Calu3 (cell line): ENCODE measurements around the gene EBF4. TPM values are rescaled to one million over a fixed set of nuclear protein-coding genes. Genes with fewer than 3 reads are reported as not detected.
"Not testable (repeated sequence)": the region's sequence is repeated elsewhere in the genome, so short reads cannot be mapped to it uniquely, and the experiment has no call there.

Experiments used
- BruUV-seq: library from RNA; stranded (reverse); fragments of 400-500 nt; replicated peaks from 2 replicates; lab custom pipeline; 2021; lab: Mats Ljungman, UMichigan
- CTCF ChIA-PET: fragments of 300-600 bp; sonication (Branson Sonifier 250); formaldehyde crosslinking; loops from one replicate; lab custom pipeline; 2022; ENCODE audit warnings: antibody characterized with exemption; lab: Charles Lee
- DNase-seq: peaks from one replicate; pipeline ENCODE4 v3.0.0; 2022
- H3K27ac Mint-ChIP-seq: one replicate; pipeline ENCODE4 v1.8.0; 2022; ENCODE audit warnings: mixed read lengths; ENCODE audit not compliant: unreplicated experiment
- H3K27me3 Mint-ChIP-seq: one replicate; pipeline ENCODE4 v1.8.0; 2022; ENCODE audit warnings: mixed read lengths; ENCODE audit not compliant: unreplicated experiment
- H3K36me3 Mint-ChIP-seq: one replicate; pipeline ENCODE4 v1.8.0; 2022; ENCODE audit warnings: mild to moderate bottlenecking, moderate library complexity, mixed read lengths; ENCODE audit not compliant: insufficient read depth, unreplicated experiment
- H3K4me1 Mint-ChIP-seq: one replicate; pipeline ENCODE4 v1.8.0; 2022; ENCODE audit warnings: mild to moderate bottlenecking, low read depth, mixed read lengths; ENCODE audit not compliant: unreplicated experiment
- H3K4me3 Mint-ChIP-seq: one replicate; pipeline ENCODE4 v1.8.0; 2022; ENCODE audit warnings: mild to moderate bottlenecking, low read depth, moderate library complexity, mixed read lengths; ENCODE audit not compliant: unreplicated experiment
- H3K9me3 Mint-ChIP-seq: one replicate; pipeline ENCODE4 v1.8.0; 2022; ENCODE audit warnings: low read depth, mixed read lengths; ENCODE audit not compliant: unreplicated experiment
- intact Hi-C: fragments of 100-400 bp; cut with micrococcal nuclease; formaldehyde crosslinking; loops from one replicate; pipeline ENCODE4 v1.10.0; 2022; ENCODE audit not compliant: unreplicated experiment
- total RNA-seq: library from RNA; stranded (reverse); gene quantifications from 2 replicates; pipeline ENCODE4 v1.2.3, GENCODE V29; 2022
- TF ChIP-seq, protein P1 (sequence below): fragments of 200-600 bp; IDR thresholded peaks from one replicate; pipeline ENCODE4 v1.8.0; 2022; ENCODE audit warnings: antibody characterized with exemption; ENCODE audit not compliant: unreplicated experiment

EBF4 gene
- total RNA-seq, 1 experiment from 2014 or later = 4.3 TPM

- no TSS peak for BruUV-seq
- intact Hi-C loops = no loop called here
- H3K36me3 Mint-ChIP-seq = peaks cover 13% of the 10 kb centered on the region
- H3K9me3 Mint-ChIP-seq = no peaks in the 10 kb centered on the region
- H3K27ac Mint-ChIP-seq = no peak overlapping the region
- CTCF ChIA-PET = no interaction called here
- H3K4me3 Mint-ChIP-seq = no peak overlapping the region
- DNase-seq = no peak
- TF ChIP-seq, protein P1, sequence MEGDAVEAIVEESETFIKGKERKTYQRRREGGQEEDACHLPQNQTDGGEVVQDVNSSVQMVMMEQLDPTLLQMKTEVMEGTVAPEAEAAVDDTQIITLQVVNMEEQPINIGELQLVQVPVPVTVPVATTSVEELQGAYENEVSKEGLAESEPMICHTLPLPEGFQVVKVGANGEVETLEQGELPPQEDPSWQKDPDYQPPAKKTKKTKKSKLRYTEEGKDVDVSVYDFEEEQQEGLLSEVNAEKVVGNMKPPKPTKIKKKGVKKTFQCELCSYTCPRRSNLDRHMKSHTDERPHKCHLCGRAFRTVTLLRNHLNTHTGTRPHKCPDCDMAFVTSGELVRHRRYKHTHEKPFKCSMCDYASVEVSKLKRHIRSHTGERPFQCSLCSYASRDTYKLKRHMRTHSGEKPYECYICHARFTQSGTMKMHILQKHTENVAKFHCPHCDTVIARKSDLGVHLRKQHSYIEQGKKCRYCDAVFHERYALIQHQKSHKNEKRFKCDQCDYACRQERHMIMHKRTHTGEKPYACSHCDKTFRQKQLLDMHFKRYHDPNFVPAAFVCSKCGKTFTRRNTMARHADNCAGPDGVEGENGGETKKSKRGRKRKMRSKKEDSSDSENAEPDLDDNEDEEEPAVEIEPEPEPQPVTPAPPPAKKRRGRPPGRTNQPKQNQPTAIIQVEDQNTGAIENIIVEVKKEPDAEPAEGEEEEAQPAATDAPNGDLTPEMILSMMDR = no peak
- H3K4me1 Mint-ChIP-seq = peaks cover 12% of the 10 kb centered on the region
- H3K27me3 Mint-ChIP-seq = peaks cover 69% of the 10 kb centered on the region
These were observed 2.8 kb downstream of the EBF4 start for GRCh38 chr20:2695206-2695983.

DNA sequence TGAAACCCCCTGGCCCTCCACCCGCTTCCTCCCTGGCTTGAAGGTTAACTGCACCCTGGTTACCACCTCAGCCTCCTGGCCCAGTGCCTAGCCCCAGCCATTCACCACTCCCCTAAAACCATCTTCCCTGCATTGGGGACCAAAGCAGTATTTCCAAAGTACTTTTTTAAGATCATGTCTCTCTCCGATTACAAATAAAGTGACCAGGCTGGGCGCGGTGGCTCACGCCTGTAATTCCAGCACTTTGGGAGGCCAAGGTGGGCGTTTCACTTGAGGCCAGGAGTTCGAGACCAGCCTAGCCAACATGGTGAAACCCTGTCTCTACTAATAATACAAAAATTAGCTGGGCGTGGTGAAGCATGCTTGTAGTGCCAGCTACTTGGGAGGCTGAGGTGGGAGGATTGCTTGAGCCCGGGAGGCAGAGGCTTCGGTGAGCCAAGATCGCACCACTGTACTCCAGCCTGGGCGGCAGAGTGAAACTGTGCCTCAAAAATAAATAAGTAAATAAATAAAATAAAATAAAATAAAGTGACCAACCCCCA lies 3.5 kb downstream of the EBF4 start:
- CTCF ChIA-PET, BruUV-seq, H3K27ac Mint-ChIP-seq, intact Hi-C loops, H3K4me3 Mint-ChIP-seq, H3K9me3 Mint-ChIP-seq, DNase-seq: not testable (repeated sequence)
- Mint-ChIP-seq H3K27me3 (peaks cover 69% of the 10 kb centered on the region), H3K4me1 (peaks cover 12% of the 10 kb centered on the region), H3K36me3 (peaks cover 13% of the 10 kb centered on the region)

GRCh38 chr20:2696646-2697045 lies 4.1 kb downstream of the EBF4 start:
- CTCF ChIA-PET = no interaction called here
- Mint-ChIP-seq H3K27me3 (peaks cover 65% of the 10 kb centered on the region), H3K4me1 (peaks cover 7% of the 10 kb centered on the region), H3K4me3 (no peak overlapping the region), H3K9me3 (no peaks in the 10 kb centered on the region), H3K36me3 (peaks cover 8% of the 10 kb centered on the region), H3K27ac (no peak overlapping the region)
- intact Hi-C loops = no loop called here
- no peak for DNase-seq
- no TSS peak for BruUV-seq
- TF ChIP-seq, protein P1 = no peak

- no TSS peak for BruUV-seq
- CTCF ChIA-PET = no interaction called here
- DNase-seq = no peak
- no peaks in the 10 kb centered on the region for H3K9me3 Mint-ChIP-seq
- no peak overlapping the region for H3K27ac Mint-ChIP-seq
- peaks cover 55% of the 10 kb centered on the region for H3K27me3 Mint-ChIP-seq
- no peak overlapping the region for H3K4me3 Mint-ChIP-seq
- TF ChIP-seq, protein P1 = no peak
- H3K4me1 Mint-ChIP-seq = no peaks in the 10 kb centered on the region
- intact Hi-C loops = no loop called here
- no peaks in the 10 kb centered on the region for H3K36me3 Mint-ChIP-seq
These were observed 5.2 kb downstream of the EBF4 start for GRCh38 chr20:2697768-2698167.
